HL-60 (cell line): Measurements from ENCODE around the gene GASK1A.

Experiments used
- DNase-seq, 2 experiments: peaks; one replicate each; pipeline ENCODE4 v3.0.0-alpha.2; 2010 to 2020; ENCODE audit warnings: low read depth in 1 of 2, low spot score in 1 of 2
- H3K27ac ChIP-seq: fragments of 250-450 bp; sonication (Bioruptor Pico); replicated peaks from 2 replicates; pipeline ENCODE4 v1.5.1; 2020; ENCODE audit warnings: mild to moderate bottlenecking, moderate library complexity
- H3K27me3 ChIP-seq: fragments of 250-450 bp; sonication (Bioruptor Pico); 2 replicates; pipeline ENCODE4 v1.5.1; 2021; ENCODE audit warnings: mild to moderate bottlenecking, moderate library complexity; ENCODE audit not compliant: insufficient read depth, poor library complexity, severe bottlenecking
- H3K4me3 ChIP-seq: replicated peaks from 2 replicates; pipeline ENCODE4 v1.5.1; 2011; ENCODE audit warnings: mild to moderate bottlenecking, control low read depth, low read length; ENCODE audit not compliant: insufficient read depth
- GABPA ChIP-seq: IDR thresholded peaks from 2 replicates; pipeline ENCODE4 v1.6.1; 2012; ENCODE audit warnings: low read depth
- POLR2AphosphoS5 ChIP-seq: IDR thresholded peaks from 2 replicates; pipeline ENCODE4 v1.6.1; 2012; ENCODE audit warnings: low read depth
- SPI1 ChIP-seq: IDR thresholded peaks from 2 replicates; pipeline ENCODE4 v1.6.1; 2012; ENCODE audit warnings: low read depth, mild to moderate bottlenecking, borderline replicate concordance
- TF ChIP-seq, protein P1 (sequence below): IDR thresholded peaks from 2 replicates; pipeline ENCODE4 v1.6.1; 2012; ENCODE audit warnings: low read depth; ENCODE audit not compliant: insufficient replicate concordance
- TF ChIP-seq, protein P2 (sequence below): IDR thresholded peaks from one replicate; pipeline ENCODE4 v1.5.1; 2011; ENCODE audit warnings: low read length, control low read depth, inconsistent platforms; ENCODE audit not compliant: insufficient read depth

GASK1A gene

DNA sequence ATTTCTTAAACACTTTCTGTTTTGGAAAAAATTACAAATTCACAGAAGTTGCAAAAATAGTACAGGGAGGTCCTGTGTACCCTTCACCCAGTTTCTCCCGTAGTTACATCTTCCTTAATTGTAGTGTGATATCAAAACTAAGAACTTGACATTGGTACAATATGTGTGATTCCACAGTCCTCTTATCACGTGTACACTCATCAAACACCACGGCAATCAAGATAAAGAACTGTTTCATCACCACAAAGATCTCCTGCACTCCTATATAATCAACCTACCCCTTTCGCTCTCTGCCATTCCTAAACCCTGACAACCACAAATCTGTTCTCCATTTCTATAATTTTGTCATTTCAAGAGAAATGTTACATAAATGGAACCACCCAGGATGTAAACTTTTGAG, 95.4 kb downstream of the GASK1A start:
- Histone ChIP-seq H3K27ac (no peak overlapping the region), H3K4me3 (no peak overlapping the region), H3K27me3 (no peaks in the 10 kb centered on the region)
- TF ChIP-seq, protein P1, sequence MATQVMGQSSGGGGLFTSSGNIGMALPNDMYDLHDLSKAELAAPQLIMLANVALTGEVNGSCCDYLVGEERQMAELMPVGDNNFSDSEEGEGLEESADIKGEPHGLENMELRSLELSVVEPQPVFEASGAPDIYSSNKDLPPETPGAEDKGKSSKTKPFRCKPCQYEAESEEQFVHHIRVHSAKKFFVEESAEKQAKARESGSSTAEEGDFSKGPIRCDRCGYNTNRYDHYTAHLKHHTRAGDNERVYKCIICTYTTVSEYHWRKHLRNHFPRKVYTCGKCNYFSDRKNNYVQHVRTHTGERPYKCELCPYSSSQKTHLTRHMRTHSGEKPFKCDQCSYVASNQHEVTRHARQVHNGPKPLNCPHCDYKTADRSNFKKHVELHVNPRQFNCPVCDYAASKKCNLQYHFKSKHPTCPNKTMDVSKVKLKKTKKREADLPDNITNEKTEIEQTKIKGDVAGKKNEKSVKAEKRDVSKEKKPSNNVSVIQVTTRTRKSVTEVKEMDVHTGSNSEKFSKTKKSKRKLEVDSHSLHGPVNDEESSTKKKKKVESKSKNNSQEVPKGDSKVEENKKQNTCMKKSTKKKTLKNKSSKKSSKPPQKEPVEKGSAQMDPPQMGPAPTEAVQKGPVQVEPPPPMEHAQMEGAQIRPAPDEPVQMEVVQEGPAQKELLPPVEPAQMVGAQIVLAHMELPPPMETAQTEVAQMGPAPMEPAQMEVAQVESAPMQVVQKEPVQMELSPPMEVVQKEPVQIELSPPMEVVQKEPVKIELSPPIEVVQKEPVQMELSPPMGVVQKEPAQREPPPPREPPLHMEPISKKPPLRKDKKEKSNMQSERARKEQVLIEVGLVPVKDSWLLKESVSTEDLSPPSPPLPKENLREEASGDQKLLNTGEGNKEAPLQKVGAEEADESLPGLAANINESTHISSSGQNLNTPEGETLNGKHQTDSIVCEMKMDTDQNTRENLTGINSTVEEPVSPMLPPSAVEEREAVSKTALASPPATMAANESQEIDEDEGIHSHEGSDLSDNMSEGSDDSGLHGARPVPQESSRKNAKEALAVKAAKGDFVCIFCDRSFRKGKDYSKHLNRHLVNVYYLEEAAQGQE, result no peak
- TF ChIP-seq, protein P2, sequence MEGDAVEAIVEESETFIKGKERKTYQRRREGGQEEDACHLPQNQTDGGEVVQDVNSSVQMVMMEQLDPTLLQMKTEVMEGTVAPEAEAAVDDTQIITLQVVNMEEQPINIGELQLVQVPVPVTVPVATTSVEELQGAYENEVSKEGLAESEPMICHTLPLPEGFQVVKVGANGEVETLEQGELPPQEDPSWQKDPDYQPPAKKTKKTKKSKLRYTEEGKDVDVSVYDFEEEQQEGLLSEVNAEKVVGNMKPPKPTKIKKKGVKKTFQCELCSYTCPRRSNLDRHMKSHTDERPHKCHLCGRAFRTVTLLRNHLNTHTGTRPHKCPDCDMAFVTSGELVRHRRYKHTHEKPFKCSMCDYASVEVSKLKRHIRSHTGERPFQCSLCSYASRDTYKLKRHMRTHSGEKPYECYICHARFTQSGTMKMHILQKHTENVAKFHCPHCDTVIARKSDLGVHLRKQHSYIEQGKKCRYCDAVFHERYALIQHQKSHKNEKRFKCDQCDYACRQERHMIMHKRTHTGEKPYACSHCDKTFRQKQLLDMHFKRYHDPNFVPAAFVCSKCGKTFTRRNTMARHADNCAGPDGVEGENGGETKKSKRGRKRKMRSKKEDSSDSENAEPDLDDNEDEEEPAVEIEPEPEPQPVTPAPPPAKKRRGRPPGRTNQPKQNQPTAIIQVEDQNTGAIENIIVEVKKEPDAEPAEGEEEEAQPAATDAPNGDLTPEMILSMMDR, result no peak
- TF ChIP-seq SPI1 (no peak), GABPA (no peak), POLR2AphosphoS5 (no peak)
- no peak for DNase-seq

DNA sequence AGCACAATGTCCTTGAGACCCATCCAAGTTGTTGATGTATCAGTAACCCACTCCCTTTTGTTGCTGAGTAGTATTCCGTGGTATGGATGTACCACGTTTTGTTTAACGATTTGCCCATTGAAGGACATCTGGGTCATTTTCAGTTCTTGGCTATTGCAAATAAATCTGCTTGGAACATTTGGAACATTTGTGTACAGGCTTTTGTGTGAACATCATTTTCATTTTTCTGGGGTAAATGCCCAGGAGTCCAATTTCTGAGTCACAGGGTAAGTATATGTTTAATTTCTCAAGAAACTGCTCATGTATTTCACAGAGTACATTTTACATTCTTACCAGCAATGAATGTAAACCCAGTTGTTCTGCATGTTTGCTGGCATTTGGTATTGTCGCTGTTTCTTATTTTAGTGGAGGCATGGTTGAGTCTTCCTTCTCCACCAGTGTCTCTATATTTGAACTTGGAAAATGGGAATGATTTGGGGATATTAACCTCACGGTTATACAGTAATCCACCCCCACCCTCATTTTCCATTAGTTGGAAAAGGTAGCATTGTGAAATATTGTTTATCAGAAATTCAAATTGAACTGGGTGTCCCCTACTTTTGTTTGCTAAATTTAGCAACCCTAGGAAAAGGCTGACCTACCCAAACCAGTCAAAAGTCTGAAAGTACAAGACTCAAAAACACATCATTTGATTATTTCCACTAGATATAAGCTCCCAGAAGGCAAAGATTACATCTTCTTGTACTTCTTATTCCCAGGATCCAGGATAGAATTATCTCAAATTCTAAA, 96.0 kb downstream of the GASK1A start:
- H3K27ac ChIP-seq, result no peak overlapping the region
- no peaks in the 10 kb centered on the region for H3K27me3 ChIP-seq
- H3K4me3 ChIP-seq, result no peak overlapping the region
- TF ChIP-seq POLR2AphosphoS5 (no peak), GABPA (no peak)
- TF ChIP-seq, protein P2, result no peak
- no peak for DNase-seq

DNA sequence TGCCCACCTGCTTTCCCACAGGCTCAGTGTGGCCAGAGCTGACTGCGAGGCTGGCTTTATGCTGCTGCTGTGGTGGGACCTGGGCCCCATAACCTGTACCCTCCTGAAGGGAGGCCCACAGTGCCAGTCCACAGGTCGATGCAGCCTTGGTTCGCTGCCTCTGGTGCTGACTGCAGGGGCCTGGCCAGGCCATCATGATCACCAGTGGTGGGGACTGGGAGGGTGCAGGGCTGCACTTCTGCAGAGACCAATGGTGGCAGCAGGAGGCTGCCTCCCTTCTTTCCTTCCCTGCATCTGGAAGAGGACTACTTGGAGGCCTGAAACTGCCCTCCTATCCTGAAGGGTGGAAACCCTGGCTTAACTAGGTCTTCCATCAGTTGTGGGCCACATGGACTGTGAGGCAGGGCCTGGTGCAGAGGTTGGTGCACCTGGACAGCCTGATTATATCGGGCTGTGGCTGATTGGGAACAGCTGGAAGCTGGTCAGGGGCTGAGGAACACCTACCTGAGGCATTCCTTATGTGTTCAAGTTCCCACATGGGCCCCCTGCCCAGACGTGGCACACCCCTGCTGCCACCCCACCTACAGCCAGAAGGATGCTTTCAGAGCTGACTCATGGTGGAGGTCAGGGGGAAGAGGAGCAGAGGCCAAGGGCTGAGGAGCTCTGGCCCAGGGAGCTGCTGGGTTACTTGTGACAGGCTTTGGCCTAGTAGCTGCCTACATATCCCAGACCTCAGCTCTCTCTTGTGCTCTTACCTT, 97.0 kb downstream of the GASK1A start:
- Histone ChIP-seq H3K4me3 (no peak overlapping the region), H3K27me3 (no peaks in the 10 kb centered on the region), H3K27ac (no peak overlapping the region)
- TF ChIP-seq, protein P2, result no peak
- TF ChIP-seq, protein P1, result no peak
- no peak for TF ChIP-seq SPI1
- TF ChIP-seq POLR2AphosphoS5, result no peak
- TF ChIP-seq GABPA, result no peak
- no peak for DNase-seq
